HEK293T (cell line): ENCODE data around the gene DYNLT2B.
"Not testable (repeated sequence)": the region's sequence is repeated elsewhere in the genome, so short reads cannot be mapped to it uniquely, and the experiment has no call there.

Experiments
- CTCF ChIA-PET: fragments of 350-600 bp; formaldehyde crosslinking; extraction: SDS; loops from one replicate; lab custom pipeline; 2021; ENCODE audit warnings: antibody characterized with exemption, inconsistent platforms; lab: Yijun Ruan, JAX
- POLR2A ChIA-PET: fragments of 350-600 bp; formaldehyde crosslinking; extraction: SDS; loops from one replicate; lab custom pipeline; 2020; ENCODE audit warnings: antibody characterized with exemption, inconsistent platforms; lab: Yijun Ruan, JAX
- DNase-seq: peaks from one replicate; pipeline ENCODE4 v3.0.0; 2012; ENCODE audit warnings: mixed read lengths; ENCODE audit errors: extremely low spot score
- ARNT ChIP-seq: fragments of 450-650 bp; IDR thresholded peaks from 2 replicates; pipeline ENCODE4 v1.6.1; 2017; ENCODE audit warnings: mild to moderate bottlenecking
- BHLHE40 ChIP-seq: fragments of 450-650 bp; IDR thresholded peaks from 2 replicates; pipeline ENCODE4 v1.6.1; 2016; ENCODE audit warnings: mild to moderate bottlenecking, moderate library complexity, borderline replicate concordance
- CTBP1 ChIP-seq: fragments of 450-650 bp; IDR thresholded peaks from 2 replicates; pipeline ENCODE4 v1.6.1; 2016; ENCODE audit warnings: borderline replicate concordance
- ELF4 ChIP-seq: fragments of 450-650 bp; IDR thresholded peaks from 2 replicates; pipeline ENCODE4 v1.6.1; 2017; ENCODE audit warnings: antibody characterized with exemption
- FOXA1 ChIP-seq: fragments of 450-650 bp; IDR thresholded peaks from 2 replicates; pipeline ENCODE4 v1.6.1; 2016; ENCODE audit warnings: mild to moderate bottlenecking
- FOXK2 ChIP-seq: fragments of 450-650 bp; IDR thresholded peaks from 2 replicates; pipeline ENCODE4 v1.6.1; 2016; ENCODE audit warnings: mild to moderate bottlenecking
- FOXM1 ChIP-seq: fragments of 450-650 bp; IDR thresholded peaks from 2 replicates; pipeline ENCODE4 v1.6.1; 2017; ENCODE audit warnings: mild to moderate bottlenecking, borderline replicate concordance
- HDGF ChIP-seq: fragments of 450-650 bp; IDR thresholded peaks from 2 replicates; pipeline ENCODE4 v1.6.1; 2017; ENCODE audit warnings: antibody characterized with exemption, borderline replicate concordance
- L3MBTL2 ChIP-seq: fragments of 450-650 bp; conservative IDR thresholded peaks from 2 replicates; pipeline ENCODE4 v1.6.1; 2016; ENCODE audit warnings: mild to moderate bottlenecking
- LEF1 ChIP-seq: fragments of 450-650 bp; IDR thresholded peaks from 2 replicates; pipeline ENCODE4 v1.6.1; 2017; ENCODE audit warnings: mild to moderate bottlenecking, borderline replicate concordance
- NFRKB ChIP-seq: fragments of 450-650 bp; IDR thresholded peaks from 2 replicates; pipeline ENCODE4 v1.6.1; 2016; ENCODE audit warnings: mild to moderate bottlenecking, moderate library complexity
- SP1 ChIP-seq: fragments of 450-650 bp; IDR thresholded peaks from 2 replicates; pipeline ENCODE4 v1.6.1; 2017
- SUZ12 ChIP-seq: fragments of 450-650 bp; IDR thresholded peaks from 2 replicates; pipeline ENCODE4 v1.6.1; 2016; ENCODE audit warnings: mild to moderate bottlenecking
- TARDBP ChIP-seq: fragments of 450-650 bp; IDR thresholded peaks from 2 replicates; pipeline ENCODE4 v1.6.1; 2016
- ZNF384 ChIP-seq: fragments of 450-650 bp; IDR thresholded peaks from 2 replicates; pipeline ENCODE4 v1.6.1; 2016
- TF ChIP-seq, protein P1 (sequence below): fragments of 450-650 bp; IDR thresholded peaks from 2 replicates; pipeline ENCODE4 v1.6.1; 2016

The DYNLT2B gene

DNA sequence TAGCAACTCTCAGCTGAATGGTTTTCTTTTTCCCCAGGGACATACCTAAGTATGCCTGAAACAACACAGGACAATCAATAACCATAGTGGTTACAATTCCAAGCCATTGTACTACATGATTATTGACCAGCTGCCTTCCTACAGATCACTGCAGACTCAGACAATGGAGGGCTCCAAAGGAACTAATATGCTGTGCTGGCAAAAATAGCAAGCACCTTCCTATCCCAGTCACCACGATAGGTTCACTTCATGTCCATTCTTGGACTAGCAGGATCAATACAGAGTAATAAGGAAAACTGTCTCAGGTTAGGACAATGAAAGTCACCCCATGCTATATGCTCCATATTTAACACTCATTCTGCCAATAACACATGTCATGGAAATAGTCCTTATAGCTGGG, 37.6 kb upstream of the DYNLT2B start:
- CTCF ChIA-PET, result no interaction called here
- TF ChIP-seq FOXA1, result no peak
- no peak for DNase-seq
- POLR2A ChIA-PET, result no interaction called here

DNA sequence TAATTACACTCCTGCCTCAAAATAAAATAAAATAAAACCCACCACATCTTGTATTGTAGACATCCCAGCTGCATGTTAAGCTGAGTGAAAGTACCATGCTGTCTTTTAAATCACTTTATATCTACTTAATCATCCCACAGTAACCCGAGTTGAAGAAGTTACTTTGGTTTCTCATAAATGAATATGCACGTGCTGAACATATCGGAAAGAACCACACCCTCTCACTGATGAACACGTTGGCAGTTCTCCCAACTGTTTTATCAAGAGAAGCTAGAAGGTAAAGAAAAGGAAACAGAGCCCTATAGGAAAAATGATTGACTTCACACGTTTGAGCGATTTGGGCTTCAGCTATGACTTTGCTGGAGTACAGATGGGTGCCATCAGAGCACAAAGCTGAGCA, 36.1 kb upstream of the DYNLT2B start:
- ChIA-PET CTCF (no interaction called here), POLR2A (no interaction called here)
- TF ChIP-seq, protein P1, sequence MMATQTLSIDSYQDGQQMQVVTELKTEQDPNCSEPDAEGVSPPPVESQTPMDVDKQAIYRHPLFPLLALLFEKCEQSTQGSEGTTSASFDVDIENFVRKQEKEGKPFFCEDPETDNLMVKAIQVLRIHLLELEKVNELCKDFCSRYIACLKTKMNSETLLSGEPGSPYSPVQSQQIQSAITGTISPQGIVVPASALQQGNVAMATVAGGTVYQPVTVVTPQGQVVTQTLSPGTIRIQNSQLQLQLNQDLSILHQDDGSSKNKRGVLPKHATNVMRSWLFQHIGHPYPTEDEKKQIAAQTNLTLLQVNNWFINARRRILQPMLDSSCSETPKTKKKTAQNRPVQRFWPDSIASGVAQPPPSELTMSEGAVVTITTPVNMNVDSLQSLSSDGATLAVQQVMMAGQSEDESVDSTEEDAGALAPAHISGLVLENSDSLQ, result no peak
- TF ChIP-seq FOXK2 (no peak), SP1 (no peak), SUZ12 (no peak), NFRKB (no peak), BHLHE40 (no peak), HDGF (no peak), CTBP1 (no peak), ARNT (no peak), FOXM1 (no peak), TARDBP (no peak), LEF1 (no peak), FOXA1 (no peak), ZNF384 (no peak), L3MBTL2 (no peak), ELF4 (no peak)
- no peak for DNase-seq

DNA sequence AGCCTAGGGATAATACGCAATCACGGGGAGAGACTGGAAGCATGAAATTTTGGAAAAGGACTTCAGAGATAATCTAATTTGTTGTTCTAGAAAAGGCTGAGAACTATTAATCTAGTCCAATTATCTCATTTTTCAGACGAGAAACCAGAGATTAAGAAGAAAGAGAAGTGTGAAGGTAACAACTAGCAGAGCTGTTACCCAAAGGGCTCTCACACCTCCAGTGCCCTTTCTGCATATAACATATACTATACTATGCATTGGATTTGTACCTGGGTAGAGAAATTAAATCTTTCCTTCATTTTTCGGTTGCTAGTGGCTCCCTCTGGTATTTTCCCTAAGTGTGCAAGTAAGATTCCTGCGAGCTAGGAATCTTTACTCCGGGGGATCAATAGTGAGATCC, 33.5 kb upstream of the DYNLT2B start:
- no peak for TF ChIP-seq HDGF
- no peak for TF ChIP-seq SP1
- TF ChIP-seq, protein P1, result no peak
- no peak for TF ChIP-seq NFRKB
- TF ChIP-seq CTBP1, result no peak
- no peak for TF ChIP-seq L3MBTL2
- no peak for DNase-seq
- POLR2A ChIA-PET, result no interaction called here
- CTCF ChIA-PET, result no interaction called here

DNA sequence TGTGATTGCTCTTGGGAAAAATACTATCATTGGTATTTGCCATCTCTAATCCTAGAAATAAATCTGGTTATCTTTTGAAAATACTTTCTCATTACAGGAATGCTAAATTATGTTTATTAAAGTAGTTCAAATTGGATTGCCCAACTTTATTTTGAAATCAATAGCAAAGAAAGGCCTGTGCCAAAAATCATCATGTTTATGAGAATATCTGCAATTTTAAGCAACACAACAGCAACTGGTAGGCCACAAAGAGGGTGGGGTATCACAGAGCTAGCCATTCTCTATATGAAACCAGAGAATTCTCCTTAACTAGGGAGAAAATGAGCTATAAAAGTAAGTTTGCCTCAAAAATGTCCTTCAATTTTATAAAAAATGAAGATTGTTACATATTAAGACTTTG, 32.0 kb upstream of the DYNLT2B start:
- ChIA-PET CTCF (no interaction called here), POLR2A (no interaction called here)
- TF ChIP-seq TARDBP (no peak), ARNT (no peak), SUZ12 (no peak), LEF1 (no peak), HDGF (no peak), CTBP1 (no peak), ZNF384 (no peak), ELF4 (no peak), FOXA1 (no peak), SP1 (no peak), L3MBTL2 (no peak), BHLHE40 (no peak), NFRKB (no peak), FOXK2 (no peak), FOXM1 (no peak)
- TF ChIP-seq, protein P1, result no peak
- DNase-seq, result no peak

DNA sequence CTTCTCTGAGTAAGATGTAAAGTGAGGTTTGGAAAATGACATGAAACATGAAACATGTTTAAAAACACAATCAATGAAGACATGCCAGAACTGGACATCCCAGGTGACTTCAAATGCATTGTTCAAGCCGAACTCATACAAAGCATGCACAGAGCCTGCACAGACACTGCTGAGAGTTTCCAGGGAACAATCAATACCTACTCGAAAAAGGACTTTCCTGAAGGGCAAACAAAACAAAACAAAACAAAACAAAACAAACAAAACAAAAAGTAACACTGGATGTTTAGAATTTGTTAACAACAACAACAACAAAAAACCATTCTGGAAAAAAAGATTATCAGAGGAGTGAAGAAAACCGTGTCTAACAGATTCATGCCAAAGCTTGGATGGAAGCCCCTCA, 30.7 kb upstream of the DYNLT2B start:
- ChIA-PET CTCF (no interaction called here), POLR2A (interaction anchor here (1.1 kb wide), 1 partner anchor 440 kb away, joined by 3 read pairs; the partner anchor contains the start of gene TNK2)
- TF ChIP-seq LEF1, result no peak
- TF ChIP-seq, protein P1, result no peak
- TF ChIP-seq FOXA1, result no peak
- TF ChIP-seq FOXK2, result no peak
- no peak for TF ChIP-seq L3MBTL2
- no peak for TF ChIP-seq ELF4
- no peak for TF ChIP-seq BHLHE40
- no peak for TF ChIP-seq ARNT
- no peak for TF ChIP-seq TARDBP
- DNase-seq, result no peak

DNA sequence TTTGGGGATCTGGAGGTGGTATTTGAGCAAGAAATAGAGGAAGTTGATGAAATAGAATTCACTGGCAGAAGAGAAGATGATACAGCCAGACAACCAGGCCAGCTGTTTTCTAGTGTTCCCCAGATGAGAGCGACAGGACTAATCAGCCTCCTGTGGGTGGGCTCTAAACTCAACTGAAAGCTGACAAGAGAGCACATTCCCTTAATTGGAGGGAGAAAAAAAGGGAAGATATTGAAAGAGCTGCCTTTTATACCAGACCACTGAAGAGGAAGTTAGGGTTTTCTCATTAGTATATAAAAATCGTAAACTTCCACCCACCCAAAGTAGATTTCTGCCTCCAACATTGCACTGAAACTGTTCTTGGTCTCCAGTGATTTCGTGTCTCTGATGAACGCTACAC, 26.6 kb upstream of the DYNLT2B start:
- no peak for DNase-seq
- ChIA-PET CTCF (no interaction called here), POLR2A (no interaction called here)
- TF ChIP-seq ELF4 (no peak), CTBP1 (no peak), FOXM1 (no peak)

DNA sequence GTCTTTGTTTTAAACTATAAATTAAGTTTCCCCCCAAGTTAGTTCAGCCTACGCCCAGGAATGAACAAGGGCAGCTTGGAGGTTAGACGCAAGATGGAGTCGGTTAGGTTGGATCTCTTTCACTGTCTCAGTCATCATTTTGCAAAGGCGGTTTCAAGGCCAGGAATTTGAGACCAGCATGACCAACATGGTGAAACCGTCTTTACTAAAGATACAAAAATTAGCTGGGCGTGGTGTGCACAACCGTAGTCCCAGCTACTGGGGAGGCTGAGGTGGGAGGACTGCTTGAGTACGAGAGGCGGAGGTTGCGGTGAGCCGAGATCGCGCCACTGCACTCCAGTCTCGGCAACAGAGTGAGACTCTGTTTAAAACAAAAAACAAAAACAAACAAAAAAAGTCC, 25.9 kb upstream of the DYNLT2B start:
- DNase-seq, POLR2A ChIA-PET, CTCF ChIA-PET: not testable (repeated sequence)
